H1 (cell line): Measurements from ENCODE around the gene BMF. TPM values are rescaled to one million over a fixed set of nuclear protein-coding genes. Genes with fewer than 3 reads are reported as not detected.
A peak's percentile ranks its signal among the peaks of the same experiment; 100 is the strongest.

Source experiments
- CTCF ChIA-PET: fragments of 300-600 bp; sonication (Branson Sonifier 250); formaldehyde crosslinking; loops from one replicate; lab custom pipeline; 2021; ENCODE audit not compliant: partially characterized antibody; lab: Charles Lee
- POLR2A ChIA-PET: fragments of 300-600 bp; sonication (Branson Sonifier 250); formaldehyde crosslinking; loops from one replicate; lab custom pipeline; 2021; ENCODE audit warnings: inconsistent platforms; ENCODE audit not compliant: partially characterized antibody; lab: Charles Lee
- DNase-seq, 2 experiments: peaks; one replicate each; pipeline versions ENCODE4 v3.0.0 to v3.0.0-alpha.2; 2010 to 2022; ENCODE audit warnings: low spot score in 2 of 2, low read depth in 1 of 2, mixed read lengths in 1 of 2
- FAIRE-seq: peaks from 2 replicates; lab custom pipeline; 2011; peaks lifted over from hg19 to GRCh38; lab: Jason Lieb, UNC
- H2AFZ ChIP-seq: 2 replicates; pipeline ENCODE4 v1.8.1; 2012; ENCODE audit warnings: low read length, inconsistent platforms
- H2AK5ac ChIP-seq: 2 replicates; pipeline ENCODE4 v1.6.1; 2013; ENCODE audit warnings: low read depth, low read length
- H2BK120ac ChIP-seq: replicated peaks from 2 replicates; pipeline ENCODE3; 2013; ENCODE audit warnings: low read depth, low read length, inconsistent platforms
- H2BK12ac ChIP-seq: 2 replicates; pipeline ENCODE4 v1.6.1; 2013; ENCODE audit warnings: low read depth, low read length
- H2BK15ac ChIP-seq: 2 replicates; pipeline ENCODE4 v1.6.1; 2013; ENCODE audit warnings: low read length
- H2BK20ac ChIP-seq: 2 replicates; pipeline ENCODE4 v1.6.1; 2013; ENCODE audit warnings: low read length
- H2BK5ac ChIP-seq: 2 replicates; pipeline ENCODE4 v1.6.1; 2013; ENCODE audit warnings: low read depth, low read length
- H3K14ac ChIP-seq: 2 replicates; pipeline ENCODE4 v1.6.1; 2013; ENCODE audit warnings: inconsistent platforms; ENCODE audit not compliant: insufficient read length
- H3K18ac ChIP-seq: 2 replicates; pipeline ENCODE4 v1.6.1; 2013; ENCODE audit warnings: low read length; ENCODE audit errors: extremely low read depth
- H3K23ac ChIP-seq: 2 replicates; pipeline ENCODE4 v1.6.1; 2013; ENCODE audit warnings: inconsistent platforms; ENCODE audit not compliant: insufficient read length
- H3K23me2 ChIP-seq: 2 replicates; pipeline ENCODE4 v1.6.1; 2013; ENCODE audit warnings: low read depth, low read length
- H3K27ac ChIP-seq: 2 replicates; pipeline ENCODE4 v1.6.1; 2011; ENCODE audit warnings: low read depth, low read length, inconsistent platforms
- H3K27me3 ChIP-seq, 4 experiments: replicated peaks in 1 of 4; 1 replicate in 1 of 4; 2 replicates in 3 of 4; pipeline versions ENCODE4 v1.6.1 to v1.8.1; 2011 to 2013; ENCODE audit warnings: low read length in 3 of 4, mild to moderate bottlenecking in 3 of 4, inconsistent platforms in 2 of 4, mixed read lengths in 2 of 4, moderate library complexity in 1 of 4; ENCODE audit not compliant: control insufficient read depth in 3 of 4, insufficient read depth in 3 of 4; ENCODE audit errors: extremely low read depth in 1 of 4
- H3K36me3 ChIP-seq, 4 experiments: 2 replicates each; pipeline versions ENCODE4 v1.6.1 to v1.8.1; 2011 to 2013; ENCODE audit warnings: mild to moderate bottlenecking in 4 of 4, low read length in 3 of 4, moderate library complexity in 2 of 4, control low read depth in 1 of 4, inconsistent platforms in 1 of 4; ENCODE audit not compliant: insufficient read depth in 4 of 4, control insufficient read depth in 2 of 4
- H3K4ac ChIP-seq: replicated peaks from 2 replicates; pipeline ENCODE3; 2013; ENCODE audit warnings: low read length, low read depth, mixed read lengths, inconsistent platforms; ENCODE audit not compliant: insufficient read length
- H3K4me1 ChIP-seq, 4 experiments: replicated peaks in 1 of 4; 1 replicate in 1 of 4; 2 replicates in 3 of 4; pipeline versions ENCODE4 v1.6.1 to v1.8.1; 2011 to 2013; ENCODE audit warnings: low read length in 3 of 4, inconsistent platforms in 2 of 4, mixed read lengths in 1 of 4; ENCODE audit not compliant: insufficient read depth in 4 of 4, control insufficient read depth in 3 of 4
- H3K4me2 ChIP-seq, 2 experiments: 2 replicates each; pipeline versions ENCODE4 v1.6.1 to v1.8.1; 2011 to 2013; ENCODE audit warnings: low read depth in 2 of 2, low read length in 2 of 2, control low read depth in 1 of 2, inconsistent platforms in 1 of 2, mild to moderate bottlenecking in 1 of 2; ENCODE audit not compliant: insufficient read depth in 1 of 2
- H3K4me3 ChIP-seq, 4 experiments: fragments of 200-600, 300-600 bp in 1 of 4; sonication (generic), shearing (Covaris generic), sonication (Bioruptor Twin) in 1 of 4; 2 replicates each; pipeline versions ENCODE4 v1.5.1 to v1.8.1; 2011 to 2016; ENCODE audit warnings: low read length in 4 of 4, low read depth in 3 of 4, control low read depth in 2 of 4, inconsistent platforms in 2 of 4, mild to moderate bottlenecking in 2 of 4, mixed read lengths in 1 of 4, moderate library complexity in 1 of 4; ENCODE audit not compliant: insufficient read depth in 2 of 4; ENCODE audit errors: extremely low read depth in 1 of 4
- H3K56ac ChIP-seq: replicated peaks from 2 replicates; pipeline ENCODE3; 2013; ENCODE audit warnings: low read depth, mild to moderate bottlenecking, mixed read lengths, low read length, inconsistent platforms; ENCODE audit not compliant: insufficient read length
- H3K79me1 ChIP-seq: 2 replicates; pipeline ENCODE4 v1.6.1; 2013; ENCODE audit warnings: low read depth, low read length, control low read depth
- H3K79me2 ChIP-seq, 2 experiments: 2 replicates each; pipeline versions ENCODE4 v1.6.1 to v1.8.1; 2012 to 2013; ENCODE audit warnings: low read length in 2 of 2, mild to moderate bottlenecking in 2 of 2, inconsistent platforms in 1 of 2; ENCODE audit not compliant: insufficient read depth in 2 of 2, control insufficient read depth in 1 of 2
- H3K9ac ChIP-seq, 4 experiments: replicated peaks in 1 of 4; 1 replicate in 1 of 4; 2 replicates in 3 of 4; pipeline versions ENCODE4 v1.6.1 to v1.8.1; 2011 to 2013; ENCODE audit warnings: low read depth in 3 of 4, low read length in 3 of 4, control low read depth in 2 of 4, mild to moderate bottlenecking in 2 of 4, moderate library complexity in 2 of 4, inconsistent platforms in 1 of 4; ENCODE audit errors: extremely low read depth in 1 of 4
- H3K9me3 ChIP-seq, 2 experiments: 2 replicates each; pipeline versions ENCODE4 v1.6.1 to v1.8.1; 2012 to 2013; ENCODE audit warnings: mild to moderate bottlenecking in 2 of 2, moderate library complexity in 2 of 2, control low read depth in 1 of 2, inconsistent platforms in 1 of 2, low read depth in 1 of 2, low read length in 1 of 2, mixed read lengths in 1 of 2; ENCODE audit not compliant: insufficient read depth in 2 of 2
- H4K20me1 ChIP-seq, 2 experiments: replicated peaks in 1 of 2; 2 replicates each; pipeline versions ENCODE3 to v1.8.1; 2011 to 2013; ENCODE audit warnings: inconsistent platforms in 2 of 2, low read length in 2 of 2, mild to moderate bottlenecking in 1 of 2; ENCODE audit not compliant: insufficient read depth in 2 of 2, control insufficient read depth in 1 of 2
- H4K5ac ChIP-seq: 2 replicates; pipeline ENCODE4 v1.6.1; 2013; ENCODE audit warnings: low read length, low read depth, mixed read lengths, inconsistent platforms; ENCODE audit not compliant: insufficient read length
- H4K8ac ChIP-seq: 2 replicates; pipeline ENCODE4 v1.8.0; 2013; ENCODE audit warnings: mild to moderate bottlenecking, moderate library complexity, low read length, inconsistent platforms; ENCODE audit not compliant: insufficient read depth; ENCODE audit errors: extremely low read depth
- H4K91ac ChIP-seq: replicated peaks from 2 replicates; pipeline ENCODE3; 2013; ENCODE audit warnings: low read length, mixed read lengths, inconsistent platforms; ENCODE audit not compliant: insufficient read length
- CEBPB ChIP-seq: IDR thresholded peaks from 2 replicates; pipeline ENCODE4 v1.6.1; 2012; ENCODE audit warnings: low read depth, low read length
- CTCF ChIP-seq, 3 experiments: IDR thresholded peaks; 1 replicate in 2 of 3; 2 replicates in 1 of 3; pipeline versions ENCODE4 v1.5.1 to v1.6.1; 2011; ENCODE audit warnings: low read length in 3 of 3, mild to moderate bottlenecking in 3 of 3, inconsistent platforms in 2 of 3, low read depth in 1 of 3, moderate library complexity in 1 of 3; ENCODE audit not compliant: insufficient read depth in 1 of 3; ENCODE audit errors: control extremely low read depth in 1 of 3
- SUZ12 ChIP-seq: fragments of 200-600 bp; sonication (generic); IDR thresholded peaks from 2 replicates; pipeline ENCODE4 v1.6.1; 2012; ENCODE audit warnings: mild to moderate bottlenecking, inconsistent platforms, low read length, moderate library complexity, mixed read lengths
- WGBS, 2 experiments: shearing (Covaris generic) in 1 of 2; methylation state at CpG; one replicate each; pipeline versions ENCODE4 v1.1.6 to v1.1.7; 2013 to 2015; ENCODE audit warnings: low lambda C conversion rate in 2 of 2, mixed read lengths in 2 of 2, inconsistent platforms in 1 of 2, low coverage in 1 of 2, missing lambda C conversion rate in 1 of 2; ENCODE audit not compliant: insufficient replicate concordance in 2 of 2, insufficient coverage in 1 of 2, insufficient read length in 1 of 2; ENCODE audit errors: extremely low coverage in 1 of 2, missing lambda C conversion rate in 1 of 2; 5-methylcytosine and 5-hydroxymethylcytosine counted together
- polyA plus RNA-seq, 7 experiments: library from polyadenylated mRNA; depleted of rRNA in 3 of 7; stranded (reverse) in 5 of 7; unstranded in 2 of 7; fragments of >200 nt in 5 of 7; fragments of 200-250 nt in 2 of 7; gene quantifications; 1 replicate in 5 of 7; 2 replicates in 1 of 7; 4 replicates in 1 of 7; pipeline versions ENCODE4 v1.2.1 to v1.2.3, GENCODE V29; 2011 to 2013; ENCODE audit warnings: missing spikeins in 2 of 7, mixed read lengths in 2 of 7
- total RNA-seq: library from RNA; stranded (reverse); fragmentation: NEBNext Ultra II Directional; extraction: Animal tissue kit (Norgen Biotek cat#: 25700); gene quantifications from 2 replicates; pipeline ENCODE4 v1.2.1, GENCODE V29; 2021

Gene BMF
- total and polyA plus RNA-seq, 2 of the 8 experiments (the other 6 are each of a cell fraction or from before 2014, with no cell fraction given) = 21.2 to 24.2 TPM

DNA sequence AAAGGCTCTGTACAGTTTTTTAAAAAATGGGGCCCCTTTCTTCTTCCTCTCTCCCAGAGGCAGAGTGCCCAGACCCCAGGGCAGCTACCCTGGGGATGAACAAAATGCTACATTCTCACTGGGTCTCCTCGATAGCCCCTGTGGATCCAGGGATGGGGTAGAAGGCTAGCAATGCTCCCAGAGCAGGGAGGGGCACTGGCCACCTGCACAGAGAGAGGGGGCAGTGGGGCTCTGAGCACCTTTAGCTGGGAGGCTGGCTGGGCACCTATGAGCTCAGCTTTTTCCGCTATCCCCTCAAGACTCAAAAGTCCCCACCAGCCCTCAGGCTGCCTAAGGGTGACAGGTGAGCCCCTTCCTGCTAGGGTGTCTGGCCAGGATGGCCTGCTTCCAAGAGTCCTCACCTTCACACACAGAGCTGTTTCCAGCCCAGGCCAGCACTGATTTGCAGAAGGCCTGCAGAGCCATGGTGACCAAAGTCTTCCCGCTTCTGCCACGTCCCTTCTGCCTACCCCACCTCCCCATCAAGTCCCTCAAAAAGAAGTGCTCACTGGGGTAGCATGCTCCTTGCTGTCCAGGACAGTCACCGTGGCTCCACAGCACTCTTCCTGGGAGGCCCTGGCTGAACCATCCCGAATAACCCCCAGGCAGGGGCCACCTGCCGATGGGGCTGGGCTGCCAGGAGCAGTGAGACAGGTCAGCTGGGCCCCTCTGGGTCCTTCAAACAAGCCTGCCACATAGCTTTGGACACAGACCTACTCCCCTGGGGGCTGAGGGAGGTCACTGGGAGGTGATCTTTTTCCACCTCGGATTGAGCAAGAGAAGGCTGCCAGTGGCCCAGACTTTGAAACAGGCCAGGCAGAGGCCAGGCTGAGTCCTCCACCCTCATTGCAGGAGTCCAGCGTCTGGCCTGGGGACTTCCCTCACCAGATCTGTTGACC, 20.4 kb downstream of the BMF start:
- Histone ChIP-seq H3K14ac (no peak overlapping the region), H3K56ac (no peak overlapping the region), H3K18ac (peak overlapping the region; percentile 75), H2BK15ac (peak overlapping the region; percentile 93), H2BK120ac (peak overlapping the region; percentile 9), H2AK5ac (peak overlapping the region; percentile 67; the same call in 1 of the 2 replicates), H2AFZ (no peak overlapping the region), H3K79me1 (no peaks in the 10 kb centered on the region), H4K20me1 (no peaks in the 10 kb centered on the region), H4K5ac (peak overlapping the region; percentile 5), H3K27ac (peak overlapping the region; percentile 66), H3K79me2 (no peaks in the 10 kb centered on the region), H3K4ac (peak overlapping the region; percentile 32), H3K23ac (no peak overlapping the region), H3K4me2 (peak overlapping the region; percentile 59 to 65), H3K9ac (peak overlapping the region in 1 of 4 experiments; percentile 1; a peak in 2 of 7 replicates), H2BK20ac (peak overlapping the region; percentile 92), H3K4me1 (peaks cover 18 to 62% (median 43%) of the 10 kb centered on the region in 4 experiments), H4K8ac (no peak overlapping the region), H4K91ac (peak overlapping the region; percentile 25), H3K9me3 (no peaks in the 10 kb centered on the region), H2BK12ac (peak overlapping the region; percentile 88; the same call in 1 of the 2 replicates), H3K27me3 (no peaks in the 10 kb centered on the region; a peak in 1 of 7 replicates), H2BK5ac (peak overlapping the region; percentile 76), H3K23me2 (no peaks in the 10 kb centered on the region; the same call in 1 of the 2 replicates), H3K36me3 (peaks cover 0 to 13% (median 0%) of the 10 kb centered on the region in 4 experiments; a peak in 1 of 8 replicates), H3K4me3 (peak overlapping the region in 3 of 4 experiments; percentile 10 to 27 (median 23); a peak in 4 of 8 replicates)
- POLR2A ChIA-PET = interaction anchor here (1.2 to 5.2 kb wide), 8 partner anchors 8 to 53 kb away, joined by 4 to 28 read pairs (median 6); partner anchors contain the start of gene BMF
- DNase-seq (no peak), FAIRE-seq (no peak)
- CTCF ChIA-PET = interaction anchor here (0.5 to 21.4 kb wide), 17 partner anchors 9 to 186 kb away, joined by 3 to 312 read pairs (median 5); partner anchors contain the start of gene BMF
- TF ChIP-seq CEBPB (peak; percentile 64), CTCF (IDR thresholded peaks at IDR 0.05; ENCODE audit: control extremely low read depth in 1 of 3, insufficient read depth in 1 of 3, low read depth in 1 of 3, low read length in 3 of 3) (peak in 1 of 3 experiments; percentile 1; a peak in 1 of 4 replicates), SUZ12 (no peak)
- 67% methylated on average over 9 of the region's 9 CpGs; no CpG with 5 or more reads in 1 of the 2 experiments for WGBS, 2 experiments
